ENCODE results near the gene ZDHHC21.

DNA sequence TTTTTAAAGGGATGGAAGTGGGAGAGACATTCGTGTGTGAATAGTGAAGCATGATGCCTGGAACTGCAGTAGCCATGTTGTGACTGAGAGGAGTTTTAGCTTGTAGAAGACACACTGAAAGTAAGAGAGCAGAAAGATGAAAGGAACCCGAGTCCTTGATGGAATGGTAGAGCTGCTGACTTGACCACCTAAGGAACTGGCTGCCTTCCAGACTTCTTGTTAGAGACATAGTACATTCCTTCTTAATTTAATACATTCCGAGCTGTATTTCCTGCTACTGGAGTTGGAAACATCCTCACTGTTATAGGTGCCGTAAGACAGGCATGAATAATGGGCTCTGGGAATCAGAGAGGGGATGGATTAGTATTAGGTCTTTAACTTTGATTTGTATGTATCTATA lies 21.9 kb upstream of the ZDHHC21 start:
- TF ChIP-seq, protein P1, sequence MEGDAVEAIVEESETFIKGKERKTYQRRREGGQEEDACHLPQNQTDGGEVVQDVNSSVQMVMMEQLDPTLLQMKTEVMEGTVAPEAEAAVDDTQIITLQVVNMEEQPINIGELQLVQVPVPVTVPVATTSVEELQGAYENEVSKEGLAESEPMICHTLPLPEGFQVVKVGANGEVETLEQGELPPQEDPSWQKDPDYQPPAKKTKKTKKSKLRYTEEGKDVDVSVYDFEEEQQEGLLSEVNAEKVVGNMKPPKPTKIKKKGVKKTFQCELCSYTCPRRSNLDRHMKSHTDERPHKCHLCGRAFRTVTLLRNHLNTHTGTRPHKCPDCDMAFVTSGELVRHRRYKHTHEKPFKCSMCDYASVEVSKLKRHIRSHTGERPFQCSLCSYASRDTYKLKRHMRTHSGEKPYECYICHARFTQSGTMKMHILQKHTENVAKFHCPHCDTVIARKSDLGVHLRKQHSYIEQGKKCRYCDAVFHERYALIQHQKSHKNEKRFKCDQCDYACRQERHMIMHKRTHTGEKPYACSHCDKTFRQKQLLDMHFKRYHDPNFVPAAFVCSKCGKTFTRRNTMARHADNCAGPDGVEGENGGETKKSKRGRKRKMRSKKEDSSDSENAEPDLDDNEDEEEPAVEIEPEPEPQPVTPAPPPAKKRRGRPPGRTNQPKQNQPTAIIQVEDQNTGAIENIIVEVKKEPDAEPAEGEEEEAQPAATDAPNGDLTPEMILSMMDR (IDR thresholded peaks at IDR 0.05): no peak
- no peak for TF ChIP-seq POLR2A (IDR thresholded peaks at IDR 0.05)
